Measurements from ENCODE around the gene FAM83B. TPM values are rescaled to one million over a fixed set of nuclear protein-coding genes. Genes with fewer than 3 reads are reported as not detected.
"Not testable (repeated sequence)": the region's sequence is repeated elsewhere in the genome, so short reads cannot be mapped to it uniquely, and the experiment has no call there.

Gene FAM83B, protein sequence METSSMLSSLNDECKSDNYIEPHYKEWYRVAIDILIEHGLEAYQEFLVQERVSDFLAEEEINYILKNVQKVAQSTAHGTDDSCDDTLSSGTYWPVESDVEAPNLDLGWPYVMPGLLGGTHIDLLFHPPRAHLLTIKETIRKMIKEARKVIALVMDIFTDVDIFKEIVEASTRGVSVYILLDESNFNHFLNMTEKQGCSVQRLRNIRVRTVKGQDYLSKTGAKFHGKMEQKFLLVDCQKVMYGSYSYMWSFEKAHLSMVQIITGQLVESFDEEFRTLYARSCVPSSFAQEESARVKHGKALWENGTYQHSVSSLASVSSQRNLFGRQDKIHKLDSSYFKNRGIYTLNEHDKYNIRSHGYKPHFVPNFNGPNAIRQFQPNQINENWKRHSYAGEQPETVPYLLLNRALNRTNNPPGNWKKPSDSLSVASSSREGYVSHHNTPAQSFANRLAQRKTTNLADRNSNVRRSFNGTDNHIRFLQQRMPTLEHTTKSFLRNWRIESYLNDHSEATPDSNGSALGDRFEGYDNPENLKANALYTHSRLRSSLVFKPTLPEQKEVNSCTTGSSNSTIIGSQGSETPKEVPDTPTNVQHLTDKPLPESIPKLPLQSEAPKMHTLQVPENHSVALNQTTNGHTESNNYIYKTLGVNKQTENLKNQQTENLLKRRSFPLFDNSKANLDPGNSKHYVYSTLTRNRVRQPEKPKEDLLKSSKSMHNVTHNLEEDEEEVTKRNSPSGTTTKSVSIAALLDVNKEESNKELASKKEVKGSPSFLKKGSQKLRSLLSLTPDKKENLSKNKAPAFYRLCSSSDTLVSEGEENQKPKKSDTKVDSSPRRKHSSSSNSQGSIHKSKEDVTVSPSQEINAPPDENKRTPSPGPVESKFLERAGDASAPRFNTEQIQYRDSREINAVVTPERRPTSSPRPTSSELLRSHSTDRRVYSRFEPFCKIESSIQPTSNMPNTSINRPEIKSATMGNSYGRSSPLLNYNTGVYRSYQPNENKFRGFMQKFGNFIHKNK
- total RNA-seq (2012; rRNA removed) = not detected in 2 replicates

DNA sequence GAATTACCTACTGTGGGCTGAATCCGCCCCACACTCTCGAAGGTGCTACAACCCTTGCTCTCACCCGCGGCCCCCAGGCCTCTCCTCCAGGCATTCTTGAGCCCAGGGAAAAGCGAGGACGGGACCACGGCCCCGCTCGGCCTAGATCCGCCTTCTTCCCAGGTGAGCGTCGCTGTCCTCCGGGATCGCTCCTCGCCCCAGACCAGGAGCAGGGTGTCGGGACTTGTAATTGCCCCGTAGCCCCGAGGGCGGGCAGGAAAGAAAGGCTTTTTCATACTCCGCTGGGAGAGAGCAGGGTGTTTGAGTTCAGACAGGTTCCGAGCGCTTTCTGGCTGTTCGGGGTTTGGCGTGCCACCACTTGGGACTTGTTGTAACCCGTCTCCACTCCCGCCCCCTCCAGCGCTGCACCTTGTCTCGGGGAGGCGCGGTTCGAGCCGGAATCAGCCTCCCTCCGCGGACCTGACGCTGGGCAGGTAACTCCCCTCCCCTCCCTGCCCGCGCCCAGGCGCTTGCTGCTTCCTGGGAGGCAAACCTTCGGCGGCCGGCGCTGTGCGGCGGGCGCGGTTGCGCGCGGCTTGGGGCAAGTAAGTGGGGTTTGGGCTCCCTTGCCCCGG is at the start of gene FAM83B:
Gene FAM83B (plus strand): TSS at position 529 of the 614 bp plus-strand sequence. CDS start 23,476 bp downstream, outside the sequence.
- Histone ChIP-seq H3K27me3 (ENCODE audit: control insufficient read depth, insufficient read depth, low read length) (peaks cover 42% of the 10 kb centered on the region), H3K4me3 (ENCODE audit: low read length) (peak within 1 kb of the TSS; percentile 63), H3K9ac (ENCODE audit: low read depth, low read length) (no peak within 1 kb of the TSS), H3K4me1 (ENCODE audit: control insufficient read depth, insufficient read depth, low read length) (peaks cover 5% of the 10 kb centered on the region), H3K36me3 (ENCODE audit: insufficient read depth, low read length) (no peaks in the 10 kb centered on the region), H3K9me3 (replicated peaks; ENCODE audit: low read length) (no peaks in the 10 kb centered on the region), H3K4me2 (ENCODE audit: low read length) (peak within 1 kb of the TSS; percentile 87)

DNA sequence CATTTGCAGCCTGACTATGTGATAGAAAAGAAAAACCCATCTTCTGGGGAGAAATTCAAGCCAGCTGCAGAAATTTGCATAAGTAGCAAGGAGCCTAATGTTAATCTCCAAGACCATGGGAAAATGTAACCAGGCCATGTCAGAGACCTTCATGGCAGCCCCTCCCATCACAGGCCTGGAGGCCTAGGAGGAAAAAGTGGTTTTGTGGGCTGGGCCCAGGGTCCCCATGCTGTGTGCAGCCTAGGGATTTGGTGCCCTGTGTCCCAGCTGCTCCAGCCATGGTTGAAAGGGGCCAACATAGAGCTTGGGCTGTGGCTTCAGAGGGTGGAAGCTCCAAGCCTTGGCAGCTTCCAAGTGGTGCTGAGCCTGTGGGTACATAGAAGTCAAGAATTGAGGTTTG is 49.7 kb upstream of the FAM83B start:
- not testable (repeated sequence) for H3K27me3 ChIP-seq (ENCODE audit: control insufficient read depth, insufficient read depth, low read length); H3K36me3 ChIP-seq (ENCODE audit: insufficient read depth, low read length); H3K4me2 ChIP-seq (ENCODE audit: low read length); H3K4me3 ChIP-seq (ENCODE audit: low read length); H3K4me1 ChIP-seq (ENCODE audit: control insufficient read depth, insufficient read depth, low read length); H3K9ac ChIP-seq (ENCODE audit: low read depth, low read length); H3K9me3 ChIP-seq (replicated peaks; ENCODE audit: low read length)

DNA sequence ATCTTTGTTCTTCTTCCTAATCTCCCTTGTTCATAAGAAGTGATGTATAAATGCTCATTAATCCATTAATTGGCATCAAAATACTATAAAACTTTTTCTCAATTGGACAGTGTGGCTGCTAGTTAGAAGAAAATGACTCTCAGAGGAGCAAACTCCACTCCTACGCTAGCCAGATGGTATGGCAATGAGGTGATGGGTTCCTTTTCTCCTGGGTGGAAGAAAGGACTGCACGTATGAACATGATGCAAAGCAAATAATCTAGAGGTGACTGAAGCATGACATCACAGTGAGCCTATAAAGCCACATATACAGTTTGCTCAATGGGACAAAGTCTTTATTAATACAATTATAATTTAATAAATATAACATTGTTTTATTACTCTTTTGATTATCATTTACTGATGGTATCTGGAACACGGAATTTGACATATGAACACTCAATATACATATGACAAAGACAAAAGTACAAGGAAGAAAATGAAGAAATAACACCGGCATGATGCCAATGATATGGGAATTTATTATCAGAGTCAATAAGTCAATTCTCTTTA is 46.4 kb upstream of the FAM83B start:
- Histone ChIP-seq H3K4me2 (ENCODE audit: low read length) (no peak overlapping the region), H3K4me1 (ENCODE audit: control insufficient read depth, insufficient read depth, low read length) (peaks cover 13% of the 10 kb centered on the region), H3K9me3 (replicated peaks; ENCODE audit: low read length) (no peaks in the 10 kb centered on the region), H3K9ac (ENCODE audit: low read depth, low read length) (no peak overlapping the region), H3K36me3 (ENCODE audit: insufficient read depth, low read length) (no peaks in the 10 kb centered on the region), H3K27me3 (ENCODE audit: control insufficient read depth, insufficient read depth, low read length) (no peaks in the 10 kb centered on the region), H3K4me3 (ENCODE audit: low read length) (no peak overlapping the region)

DNA sequence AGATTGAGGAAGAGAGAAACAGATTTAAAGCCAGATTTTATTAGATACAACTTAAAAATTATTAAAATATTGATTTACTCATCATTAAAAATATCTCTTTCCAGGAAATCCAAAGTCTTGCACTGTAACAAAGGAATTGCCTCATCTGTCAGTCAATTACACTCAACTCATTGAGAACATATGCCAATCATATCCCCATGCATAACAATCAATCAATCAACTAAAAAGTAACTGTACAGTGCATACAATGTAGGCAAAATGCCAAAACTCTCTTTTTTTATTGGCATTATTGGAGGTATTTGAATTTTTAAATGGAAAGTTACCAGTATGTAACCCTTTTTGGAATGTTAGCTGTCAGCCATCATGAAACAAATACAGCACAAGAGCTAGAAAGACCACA is 45.3 kb upstream of the FAM83B start:
- H3K4me1 ChIP-seq (ENCODE audit: control insufficient read depth, insufficient read depth, low read length) = peaks cover 13% of the 10 kb centered on the region
- H3K27me3 ChIP-seq (ENCODE audit: control insufficient read depth, insufficient read depth, low read length) = no peaks in the 10 kb centered on the region
- no peaks in the 10 kb centered on the region for H3K36me3 ChIP-seq (ENCODE audit: insufficient read depth, low read length)
- H3K9me3 ChIP-seq (replicated peaks; ENCODE audit: low read length) = no peaks in the 10 kb centered on the region
- peak overlapping the region; percentile 32 for H3K4me2 ChIP-seq (ENCODE audit: low read length)
- no peak overlapping the region for H3K9ac ChIP-seq (ENCODE audit: low read depth, low read length)
- no peak overlapping the region for H3K4me3 ChIP-seq (ENCODE audit: low read length)

DNA sequence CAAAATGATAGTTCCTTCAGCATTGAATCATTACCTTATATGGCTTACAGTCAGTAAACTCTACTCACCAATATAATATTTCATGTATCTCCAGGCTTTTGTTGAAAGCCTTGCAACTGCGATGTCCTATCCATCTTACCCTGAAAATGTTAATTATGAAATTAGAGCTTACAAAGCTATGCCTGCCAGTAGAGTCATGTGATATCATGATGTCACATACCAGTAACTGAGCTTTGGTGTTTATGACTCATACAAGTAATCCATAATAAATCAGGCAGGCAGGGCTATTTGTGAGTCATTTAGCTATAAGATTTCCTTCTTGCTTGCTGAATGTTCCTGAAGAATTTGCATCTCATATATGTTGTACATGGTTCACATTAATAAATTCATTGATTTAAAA is 44.9 kb upstream of the FAM83B start:
- H3K4me1 ChIP-seq (ENCODE audit: control insufficient read depth, insufficient read depth, low read length) = peaks cover 13% of the 10 kb centered on the region
- H3K36me3 ChIP-seq (ENCODE audit: insufficient read depth, low read length) = no peaks in the 10 kb centered on the region
- no peak overlapping the region for H3K4me3 ChIP-seq (ENCODE audit: low read length)
- peak overlapping the region; percentile 32 for H3K4me2 ChIP-seq (ENCODE audit: low read length)
- H3K9ac ChIP-seq (ENCODE audit: low read depth, low read length) = no peak overlapping the region
- no peaks in the 10 kb centered on the region for H3K9me3 ChIP-seq (replicated peaks; ENCODE audit: low read length)
- H3K27me3 ChIP-seq (ENCODE audit: control insufficient read depth, insufficient read depth, low read length) = no peaks in the 10 kb centered on the region

DNA sequence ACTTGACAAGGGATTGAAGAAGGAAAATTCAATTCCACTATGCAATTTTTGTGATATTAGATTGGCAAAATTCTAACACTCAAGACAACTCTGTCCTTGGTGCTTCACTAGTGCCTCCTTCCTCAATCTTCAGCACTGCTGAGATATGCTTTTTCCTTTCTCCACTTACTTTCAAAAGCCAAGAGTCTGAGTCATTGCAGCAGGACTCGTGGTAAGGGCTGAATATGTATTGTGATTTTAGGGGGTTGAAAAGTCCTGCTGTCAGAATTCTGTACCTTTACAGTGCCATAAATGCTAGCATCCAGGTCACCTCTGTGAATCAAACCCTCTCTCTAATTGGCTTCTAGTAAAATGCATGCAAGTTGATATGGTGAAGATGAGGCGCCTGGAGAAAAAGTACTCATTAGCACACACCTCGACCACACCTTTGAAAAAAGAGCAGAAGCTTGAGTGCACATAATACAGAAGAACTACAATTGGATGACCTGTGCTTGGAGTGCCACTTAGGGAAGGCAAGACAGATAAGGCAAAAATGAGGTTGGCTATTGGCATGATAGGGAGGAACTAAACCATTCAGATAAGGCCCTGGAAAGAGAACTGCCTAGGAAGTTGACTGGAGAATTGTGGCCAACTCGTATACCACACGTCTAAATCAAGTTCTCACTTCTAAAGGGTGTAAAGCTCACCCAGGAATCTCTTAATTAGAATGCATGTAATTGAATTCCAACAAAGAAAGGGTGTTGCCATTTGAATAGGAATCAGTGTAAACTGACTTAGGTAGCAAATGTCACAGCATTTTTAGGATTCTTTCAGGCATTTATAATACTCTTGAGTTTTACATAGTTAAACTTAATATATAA is 43.6 kb upstream of the FAM83B start:
- Histone ChIP-seq H3K27me3 (ENCODE audit: control insufficient read depth, insufficient read depth, low read length) (no peaks in the 10 kb centered on the region), H3K4me2 (ENCODE audit: low read length) (no peak overlapping the region), H3K9me3 (replicated peaks; ENCODE audit: low read length) (no peaks in the 10 kb centered on the region), H3K4me3 (ENCODE audit: low read length) (no peak overlapping the region), H3K36me3 (ENCODE audit: insufficient read depth, low read length) (no peaks in the 10 kb centered on the region), H3K4me1 (ENCODE audit: control insufficient read depth, insufficient read depth, low read length) (peaks cover 13% of the 10 kb centered on the region), H3K9ac (ENCODE audit: low read depth, low read length) (no peak overlapping the region)

DNA sequence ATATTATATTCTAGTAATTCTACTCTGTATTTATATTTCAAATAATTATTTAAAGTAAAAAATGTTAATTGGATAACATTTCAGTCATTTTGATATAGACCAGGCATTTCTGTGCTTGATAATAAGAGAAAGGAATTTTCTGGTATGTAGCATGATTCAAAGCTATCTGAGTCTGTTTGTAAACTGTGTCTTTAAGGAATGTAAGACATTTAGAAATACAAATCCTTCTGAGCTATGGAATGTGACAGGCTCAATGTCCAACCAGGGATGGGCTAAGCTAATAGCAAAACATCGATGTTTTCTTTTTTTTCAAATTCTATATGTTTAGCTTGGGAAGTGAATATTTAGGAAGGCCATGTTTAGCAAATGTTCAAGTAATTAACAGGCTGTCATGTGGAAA is 41.5 kb upstream of the FAM83B start:
- Histone ChIP-seq H3K4me2 (ENCODE audit: low read length) (no peak overlapping the region), H3K27me3 (ENCODE audit: control insufficient read depth, insufficient read depth, low read length) (no peaks in the 10 kb centered on the region), H3K9me3 (replicated peaks; ENCODE audit: low read length) (no peaks in the 10 kb centered on the region), H3K4me1 (ENCODE audit: control insufficient read depth, insufficient read depth, low read length) (peaks cover 13% of the 10 kb centered on the region), H3K36me3 (ENCODE audit: insufficient read depth, low read length) (no peaks in the 10 kb centered on the region), H3K4me3 (ENCODE audit: low read length) (no peak overlapping the region), H3K9ac (ENCODE audit: low read depth, low read length) (no peak overlapping the region)

DNA sequence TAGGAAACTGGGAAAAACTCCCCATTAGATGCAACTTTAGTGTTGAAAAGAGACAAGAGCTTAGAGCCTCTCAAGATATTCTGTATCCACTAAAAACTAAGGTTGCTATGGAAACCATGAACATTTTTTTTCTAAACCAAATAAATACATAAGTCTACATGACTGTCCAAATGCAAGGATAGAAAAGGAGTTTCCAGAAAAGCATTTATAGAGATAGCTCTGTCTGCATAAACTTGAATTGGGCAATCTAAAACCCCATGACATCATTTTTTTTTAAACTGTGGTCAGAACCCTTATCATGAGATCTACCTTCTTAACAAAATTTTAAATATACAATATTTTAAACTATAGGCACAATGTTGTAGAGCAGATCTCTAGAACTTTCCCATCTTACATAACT is 36.4 kb upstream of the FAM83B start:
- no peaks in the 10 kb centered on the region for H3K4me1 ChIP-seq (ENCODE audit: control insufficient read depth, insufficient read depth, low read length)
- H3K9me3 ChIP-seq (replicated peaks; ENCODE audit: low read length) = no peaks in the 10 kb centered on the region
- H3K27me3 ChIP-seq (ENCODE audit: control insufficient read depth, insufficient read depth, low read length) = no peaks in the 10 kb centered on the region
- H3K36me3 ChIP-seq (ENCODE audit: insufficient read depth, low read length) = no peaks in the 10 kb centered on the region
- H3K4me2 ChIP-seq (ENCODE audit: low read length) = no peak overlapping the region
- no peak overlapping the region for H3K9ac ChIP-seq (ENCODE audit: low read depth, low read length)
- no peak overlapping the region for H3K4me3 ChIP-seq (ENCODE audit: low read length)

DNA sequence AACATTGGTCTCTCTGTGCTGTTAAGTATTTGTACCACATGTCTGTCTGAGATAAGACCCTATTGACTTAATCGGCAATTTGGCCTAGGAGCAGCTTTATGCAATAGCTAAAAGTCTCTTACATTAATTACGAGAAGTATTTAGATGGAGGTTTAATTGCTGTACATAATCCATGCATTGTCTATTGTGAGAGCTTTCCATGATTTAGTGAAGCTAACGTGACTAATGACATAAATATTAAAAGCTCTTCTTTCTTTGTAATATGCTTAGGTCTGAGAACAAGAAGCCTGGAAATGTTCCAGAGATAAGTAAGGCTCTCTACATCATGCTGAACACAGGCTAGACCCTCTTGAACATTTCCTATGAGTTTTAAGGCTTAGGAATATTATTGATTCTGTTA is 32.7 kb upstream of the FAM83B start:
- Histone ChIP-seq H3K4me1 (ENCODE audit: control insufficient read depth, insufficient read depth, low read length) (no peaks in the 10 kb centered on the region), H3K4me3 (ENCODE audit: low read length) (no peak overlapping the region), H3K4me2 (ENCODE audit: low read length) (no peak overlapping the region), H3K9me3 (replicated peaks; ENCODE audit: low read length) (no peaks in the 10 kb centered on the region), H3K27me3 (ENCODE audit: control insufficient read depth, insufficient read depth, low read length) (no peaks in the 10 kb centered on the region), H3K36me3 (ENCODE audit: insufficient read depth, low read length) (no peaks in the 10 kb centered on the region), H3K9ac (ENCODE audit: low read depth, low read length) (no peak overlapping the region)

DNA sequence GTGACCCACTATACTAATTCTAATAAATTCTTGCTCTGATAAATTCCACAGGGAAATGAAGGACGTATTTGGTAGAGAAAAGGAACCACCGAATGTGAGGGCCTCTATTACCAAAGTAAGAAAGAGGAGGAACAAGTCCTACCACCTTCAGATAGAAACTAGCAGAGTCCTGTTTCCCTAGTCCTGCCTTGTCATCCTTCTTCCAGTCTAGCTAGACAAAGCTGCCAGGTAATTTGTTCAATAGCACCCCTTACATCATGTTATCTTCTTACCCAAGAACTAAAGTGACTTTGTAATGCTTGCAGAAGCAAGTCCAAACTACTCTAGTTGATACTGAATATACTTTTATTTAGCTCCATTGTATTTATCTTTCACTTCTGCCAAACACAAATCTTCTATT is 29.3 kb upstream of the FAM83B start:
- Histone ChIP-seq H3K4me1 (ENCODE audit: control insufficient read depth, insufficient read depth, low read length) (no peaks in the 10 kb centered on the region), H3K4me3 (ENCODE audit: low read length) (no peak overlapping the region), H3K9ac (ENCODE audit: low read depth, low read length) (no peak overlapping the region), H3K27me3 (ENCODE audit: control insufficient read depth, insufficient read depth, low read length) (no peaks in the 10 kb centered on the region), H3K4me2 (ENCODE audit: low read length) (no peak overlapping the region), H3K9me3 (replicated peaks; ENCODE audit: low read length) (no peaks in the 10 kb centered on the region), H3K36me3 (ENCODE audit: insufficient read depth, low read length) (no peaks in the 10 kb centered on the region)

All from skeletal muscle satellite cell (primary cell).